GM06990 (cell line): ENCODE measurements around the gene ANXA2.

ENCODE experiments used
- DNase-seq: peaks from one replicate; pipeline ENCODE4 v3.0.0-alpha.2; 2011; ENCODE audit not compliant: insufficient read length; ENCODE audit errors: extremely low read depth
- H3K27me3 ChIP-seq: replicated peaks from 2 replicates; pipeline ENCODE4 v1.6.0; 2011; ENCODE audit warnings: low read length; ENCODE audit not compliant: control insufficient read depth, insufficient read depth
- H3K36me3 ChIP-seq: 2 replicates; pipeline ENCODE4 v1.5.1; 2011; ENCODE audit warnings: low read length; ENCODE audit not compliant: control insufficient read depth, insufficient read depth
- H3K4me3 ChIP-seq: replicated peaks from 2 replicates; pipeline ENCODE4 v1.5.1; 2011; ENCODE audit warnings: low read depth, mild to moderate bottlenecking, control low read depth, low read length
- CTCF ChIP-seq: IDR thresholded peaks from 2 replicates; pipeline ENCODE4 v1.5.1; 2011; ENCODE audit warnings: low read length, control low read depth, mild to moderate bottlenecking, inconsistent platforms; ENCODE audit not compliant: insufficient read depth, poor library complexity, severe bottlenecking

The ANXA2 gene

GRCh38 chr15:60399246-60399915 is 1.6 kb upstream of the ANXA2 start:
- TF ChIP-seq CTCF = no peak
- Histone ChIP-seq H3K27me3 (no peaks in the 10 kb centered on the region), H3K36me3 (peaks cover 1% of the 10 kb centered on the region; the same call in 1 of the 2 replicates), H3K4me3 (no peak overlapping the region)
- no peak for DNase-seq

GRCh38 chr15:60396958-60397771 is 621 bp downstream of the ANXA2 start:
- Histone ChIP-seq H3K4me3 (peak overlapping the region; percentile 93), H3K36me3 (peaks cover 1% of the 10 kb centered on the region; the same call in 1 of the 2 replicates), H3K27me3 (no peaks in the 10 kb centered on the region)
- peak; percentile 73 for DNase-seq
- TF ChIP-seq CTCF = no peak

- H3K36me3 ChIP-seq = peaks cover 1% of the 10 kb centered on the region; the same call in 1 of the 2 replicates
- DNase-seq = no peak
- no peak for TF ChIP-seq CTCF
- peak overlapping the region; percentile 93 for H3K4me3 ChIP-seq
- no peaks in the 10 kb centered on the region for H3K27me3 ChIP-seq
Observed at GRCh38 chr15:60396560-60396957, 1.2 kb downstream of the ANXA2 start.

GRCh38 chr15:60396100-60396499 is 1.7 kb downstream of the ANXA2 start:
- DNase-seq = no peak

More at GRCh38 chr15:60396100-60396499, 1.7 kb downstream of the ANXA2 start:
- H3K4me3 ChIP-seq = peak overlapping the region; percentile 93; the same call in 1 of the 2 replicates
- no peaks in the 10 kb centered on the region for H3K27me3 ChIP-seq
- peaks cover 1% of the 10 kb centered on the region; the same call in 1 of the 2 replicates for H3K36me3 ChIP-seq
- no peak for TF ChIP-seq CTCF
